Upper lobe of left lung (tissue), 4 donors: ENCODE results near the gene GARIN3.

Experiments
- EP300 ChIP-seq, 4 donors: sonication (generic); formaldehyde crosslinking; IDR thresholded peaks; one replicate each; pipeline ENCODE4 v1.5.1; 2017; ENCODE audit warnings: antibody characterized with exemption in 4 of 4, control low read depth in 2 of 4
- POLR2A ChIP-seq, 4 donors: fragments of 450-650 bp; IDR thresholded peaks; one replicate each; pipeline ENCODE4 v1.5.1; 2016 to 2017; ENCODE audit warnings: antibody characterized with exemption in 4 of 4, mild to moderate bottlenecking in 2 of 4
- POLR2AphosphoS5 ChIP-seq, 2 donors: sonication (generic); formaldehyde crosslinking; IDR thresholded peaks; one replicate each; pipeline ENCODE4 v1.5.1; 2017; ENCODE audit warnings: antibody characterized with exemption in 2 of 2
- TF ChIP-seq, protein P1 (sequence below), 6 experiments: fragments of 450-650 bp in 4 of 6; fragments of 200-600 bp in 2 of 6; sonication (generic) in 2 of 6; IDR thresholded peaks; one replicate each; pipeline ENCODE4 v1.5.1; 2016 to 2019; ENCODE audit warnings: antibody characterized with exemption in 6 of 6

DNA sequence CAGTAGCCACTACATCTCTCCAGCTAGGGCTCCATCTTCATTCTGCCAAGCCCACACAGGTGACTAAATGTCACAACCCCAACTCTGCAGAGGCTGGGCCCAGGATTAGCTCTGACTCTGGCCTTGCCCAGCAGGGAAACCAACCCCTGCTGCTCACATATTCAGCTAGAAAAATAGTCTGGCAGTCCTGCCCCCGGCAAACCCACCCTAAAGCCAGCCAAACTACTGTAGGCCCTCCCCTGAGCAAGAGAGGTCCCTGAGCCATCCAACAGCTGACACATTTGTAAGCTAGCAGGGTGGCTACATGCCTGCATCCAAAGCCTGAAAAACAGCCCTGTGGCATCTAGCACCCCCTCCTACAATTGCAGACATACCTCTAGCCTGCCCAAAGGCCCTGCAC is 46.0 kb downstream of the GARIN3 start:
- TF ChIP-seq POLR2A (IDR thresholded peaks at IDR 0.05) (no peak), POLR2AphosphoS5 (IDR thresholded peaks at IDR 0.05) (no peak), EP300 (IDR thresholded peaks at IDR 0.05) (no peak)
- TF ChIP-seq, protein P1, sequence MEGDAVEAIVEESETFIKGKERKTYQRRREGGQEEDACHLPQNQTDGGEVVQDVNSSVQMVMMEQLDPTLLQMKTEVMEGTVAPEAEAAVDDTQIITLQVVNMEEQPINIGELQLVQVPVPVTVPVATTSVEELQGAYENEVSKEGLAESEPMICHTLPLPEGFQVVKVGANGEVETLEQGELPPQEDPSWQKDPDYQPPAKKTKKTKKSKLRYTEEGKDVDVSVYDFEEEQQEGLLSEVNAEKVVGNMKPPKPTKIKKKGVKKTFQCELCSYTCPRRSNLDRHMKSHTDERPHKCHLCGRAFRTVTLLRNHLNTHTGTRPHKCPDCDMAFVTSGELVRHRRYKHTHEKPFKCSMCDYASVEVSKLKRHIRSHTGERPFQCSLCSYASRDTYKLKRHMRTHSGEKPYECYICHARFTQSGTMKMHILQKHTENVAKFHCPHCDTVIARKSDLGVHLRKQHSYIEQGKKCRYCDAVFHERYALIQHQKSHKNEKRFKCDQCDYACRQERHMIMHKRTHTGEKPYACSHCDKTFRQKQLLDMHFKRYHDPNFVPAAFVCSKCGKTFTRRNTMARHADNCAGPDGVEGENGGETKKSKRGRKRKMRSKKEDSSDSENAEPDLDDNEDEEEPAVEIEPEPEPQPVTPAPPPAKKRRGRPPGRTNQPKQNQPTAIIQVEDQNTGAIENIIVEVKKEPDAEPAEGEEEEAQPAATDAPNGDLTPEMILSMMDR (IDR thresholded peaks at IDR 0.05) = no peak
